Neural cell (in vitro differentiated cells): ENCODE measurements around the gene C7.

Experiments used
- EZH2 ChIP-seq: fragments of 200-600, 300-800 bp; shearing (Covaris generic), sonication (generic); IDR thresholded peaks from 2 replicates; pipeline ENCODE4 v1.6.1; 2014; ENCODE audit warnings: antibody characterized with exemption, low read length, borderline replicate concordance, mild to moderate bottlenecking; ENCODE audit not compliant: insufficient read depth, poor library complexity, severe bottlenecking
- MXI1 ChIP-seq: fragments of 450-650 bp; conservative IDR thresholded peaks from 2 replicates; pipeline ENCODE4 v1.6.1; 2014; ENCODE audit warnings: antibody characterized with exemption, mild to moderate bottlenecking; ENCODE audit not compliant: poor library complexity, severe bottlenecking
- POLR2AphosphoS5 ChIP-seq: IDR thresholded peaks from 2 replicates; pipeline ENCODE4 v1.6.1; 2012
- RAD21 ChIP-seq: fragments of 450-650 bp; conservative IDR thresholded peaks from 2 replicates; pipeline ENCODE4 v1.6.1; 2014; ENCODE audit warnings: antibody characterized with exemption, mild to moderate bottlenecking, moderate library complexity
- TAF1 ChIP-seq: IDR thresholded peaks from 2 replicates; pipeline ENCODE4 v1.6.1; 2012; ENCODE audit warnings: low read depth
- TF ChIP-seq, protein P1 (sequence below): fragments of 450-650 bp; IDR thresholded peaks from 2 replicates; pipeline ENCODE4 v1.5.1; 2014; ENCODE audit warnings: antibody characterized with exemption, mild to moderate bottlenecking, moderate library complexity; ENCODE audit not compliant: poor library complexity, severe bottlenecking
- TF ChIP-seq, protein P2 (sequence below): IDR thresholded peaks from 2 replicates; pipeline ENCODE4 v1.6.1; 2012; ENCODE audit warnings: borderline replicate concordance

DNA sequence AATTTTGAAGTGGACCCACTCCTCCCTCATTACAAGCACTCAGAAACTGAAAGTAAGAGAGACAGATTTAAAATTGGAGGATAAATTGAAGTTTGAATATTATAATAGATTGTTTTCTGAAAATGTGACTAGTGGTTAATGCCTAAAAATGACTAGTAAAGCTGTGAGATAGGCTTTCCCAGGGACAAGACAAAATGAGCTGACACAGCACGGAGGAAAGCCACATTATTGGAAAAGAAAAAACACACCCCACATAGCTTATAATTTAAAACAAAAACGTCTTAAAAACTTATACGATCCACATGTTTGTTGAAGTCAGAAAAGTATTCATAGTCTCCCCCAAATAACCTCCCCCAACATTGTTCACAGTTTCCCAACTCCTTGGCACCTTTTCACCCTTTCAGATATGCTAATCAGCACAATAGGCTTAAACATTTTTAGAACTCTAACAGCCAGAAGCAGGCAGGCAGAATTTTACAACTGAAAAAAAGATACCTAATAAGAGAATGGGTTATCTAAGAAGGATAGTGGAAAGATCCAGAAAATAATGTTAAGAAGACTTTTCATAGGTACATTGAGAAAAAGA lies 6.1 kb downstream of the C7 start:
- TF ChIP-seq EZH2 (no peak), POLR2AphosphoS5 (no peak), TAF1 (no peak), MXI1 (no peak), RAD21 (no peak)
- TF ChIP-seq, protein P1, sequence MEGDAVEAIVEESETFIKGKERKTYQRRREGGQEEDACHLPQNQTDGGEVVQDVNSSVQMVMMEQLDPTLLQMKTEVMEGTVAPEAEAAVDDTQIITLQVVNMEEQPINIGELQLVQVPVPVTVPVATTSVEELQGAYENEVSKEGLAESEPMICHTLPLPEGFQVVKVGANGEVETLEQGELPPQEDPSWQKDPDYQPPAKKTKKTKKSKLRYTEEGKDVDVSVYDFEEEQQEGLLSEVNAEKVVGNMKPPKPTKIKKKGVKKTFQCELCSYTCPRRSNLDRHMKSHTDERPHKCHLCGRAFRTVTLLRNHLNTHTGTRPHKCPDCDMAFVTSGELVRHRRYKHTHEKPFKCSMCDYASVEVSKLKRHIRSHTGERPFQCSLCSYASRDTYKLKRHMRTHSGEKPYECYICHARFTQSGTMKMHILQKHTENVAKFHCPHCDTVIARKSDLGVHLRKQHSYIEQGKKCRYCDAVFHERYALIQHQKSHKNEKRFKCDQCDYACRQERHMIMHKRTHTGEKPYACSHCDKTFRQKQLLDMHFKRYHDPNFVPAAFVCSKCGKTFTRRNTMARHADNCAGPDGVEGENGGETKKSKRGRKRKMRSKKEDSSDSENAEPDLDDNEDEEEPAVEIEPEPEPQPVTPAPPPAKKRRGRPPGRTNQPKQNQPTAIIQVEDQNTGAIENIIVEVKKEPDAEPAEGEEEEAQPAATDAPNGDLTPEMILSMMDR: no peak
- TF ChIP-seq, protein P2, sequence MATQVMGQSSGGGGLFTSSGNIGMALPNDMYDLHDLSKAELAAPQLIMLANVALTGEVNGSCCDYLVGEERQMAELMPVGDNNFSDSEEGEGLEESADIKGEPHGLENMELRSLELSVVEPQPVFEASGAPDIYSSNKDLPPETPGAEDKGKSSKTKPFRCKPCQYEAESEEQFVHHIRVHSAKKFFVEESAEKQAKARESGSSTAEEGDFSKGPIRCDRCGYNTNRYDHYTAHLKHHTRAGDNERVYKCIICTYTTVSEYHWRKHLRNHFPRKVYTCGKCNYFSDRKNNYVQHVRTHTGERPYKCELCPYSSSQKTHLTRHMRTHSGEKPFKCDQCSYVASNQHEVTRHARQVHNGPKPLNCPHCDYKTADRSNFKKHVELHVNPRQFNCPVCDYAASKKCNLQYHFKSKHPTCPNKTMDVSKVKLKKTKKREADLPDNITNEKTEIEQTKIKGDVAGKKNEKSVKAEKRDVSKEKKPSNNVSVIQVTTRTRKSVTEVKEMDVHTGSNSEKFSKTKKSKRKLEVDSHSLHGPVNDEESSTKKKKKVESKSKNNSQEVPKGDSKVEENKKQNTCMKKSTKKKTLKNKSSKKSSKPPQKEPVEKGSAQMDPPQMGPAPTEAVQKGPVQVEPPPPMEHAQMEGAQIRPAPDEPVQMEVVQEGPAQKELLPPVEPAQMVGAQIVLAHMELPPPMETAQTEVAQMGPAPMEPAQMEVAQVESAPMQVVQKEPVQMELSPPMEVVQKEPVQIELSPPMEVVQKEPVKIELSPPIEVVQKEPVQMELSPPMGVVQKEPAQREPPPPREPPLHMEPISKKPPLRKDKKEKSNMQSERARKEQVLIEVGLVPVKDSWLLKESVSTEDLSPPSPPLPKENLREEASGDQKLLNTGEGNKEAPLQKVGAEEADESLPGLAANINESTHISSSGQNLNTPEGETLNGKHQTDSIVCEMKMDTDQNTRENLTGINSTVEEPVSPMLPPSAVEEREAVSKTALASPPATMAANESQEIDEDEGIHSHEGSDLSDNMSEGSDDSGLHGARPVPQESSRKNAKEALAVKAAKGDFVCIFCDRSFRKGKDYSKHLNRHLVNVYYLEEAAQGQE: no peak
